Mesothelial cell of epicardium (in vitro differentiated cells): ENCODE results near the gene KRT3. TPM values are rescaled to one million over a fixed set of nuclear protein-coding genes. Genes with fewer than 3 reads are reported as not detected.

Experiments used
- DNase-seq, 2 experiments: peaks; one replicate each; pipeline ENCODE4 v3.0.0; 2021; ENCODE audit warnings: low spot score in 2 of 2; ENCODE audit not compliant: unreplicated experiment in 2 of 2
- H3K27ac Mint-ChIP-seq: 2 replicates; pipeline ENCODE4 v1.8.0; 2021; ENCODE audit warnings: mixed read lengths
- H3K27me3 Mint-ChIP-seq: 2 replicates; pipeline ENCODE4 v1.8.0; 2021; ENCODE audit warnings: low read depth, mixed read lengths
- H3K36me3 Mint-ChIP-seq: 2 replicates; pipeline ENCODE4 v1.8.0; 2021; ENCODE audit warnings: mixed read lengths
- H3K4me1 Mint-ChIP-seq: 2 replicates; pipeline ENCODE4 v1.8.0; 2021; ENCODE audit warnings: mixed read lengths
- H3K4me3 Mint-ChIP-seq: 2 replicates; pipeline ENCODE4 v1.8.0; 2021; ENCODE audit warnings: mild to moderate bottlenecking, moderate library complexity, mixed read lengths
- H3K9me3 Mint-ChIP-seq: 2 replicates; pipeline ENCODE4 v1.8.0; 2021; ENCODE audit warnings: mixed read lengths
- total RNA-seq: library from RNA; stranded (reverse); gene quantifications from 3 replicates; pipeline ENCODE4 v1.2.1, GENCODE V29; 2021
- TF ChIP-seq, protein P1 (sequence below): fragments of 200-600 bp; sonication (generic); IDR thresholded peaks from one replicate; pipeline ENCODE4 v1.5.0; 2021; ENCODE audit warnings: antibody characterized with exemption; ENCODE audit not compliant: unreplicated experiment

Gene KRT3
- total RNA-seq, 1 donor from 2014 or later, result 0.78 TPM

DNA sequence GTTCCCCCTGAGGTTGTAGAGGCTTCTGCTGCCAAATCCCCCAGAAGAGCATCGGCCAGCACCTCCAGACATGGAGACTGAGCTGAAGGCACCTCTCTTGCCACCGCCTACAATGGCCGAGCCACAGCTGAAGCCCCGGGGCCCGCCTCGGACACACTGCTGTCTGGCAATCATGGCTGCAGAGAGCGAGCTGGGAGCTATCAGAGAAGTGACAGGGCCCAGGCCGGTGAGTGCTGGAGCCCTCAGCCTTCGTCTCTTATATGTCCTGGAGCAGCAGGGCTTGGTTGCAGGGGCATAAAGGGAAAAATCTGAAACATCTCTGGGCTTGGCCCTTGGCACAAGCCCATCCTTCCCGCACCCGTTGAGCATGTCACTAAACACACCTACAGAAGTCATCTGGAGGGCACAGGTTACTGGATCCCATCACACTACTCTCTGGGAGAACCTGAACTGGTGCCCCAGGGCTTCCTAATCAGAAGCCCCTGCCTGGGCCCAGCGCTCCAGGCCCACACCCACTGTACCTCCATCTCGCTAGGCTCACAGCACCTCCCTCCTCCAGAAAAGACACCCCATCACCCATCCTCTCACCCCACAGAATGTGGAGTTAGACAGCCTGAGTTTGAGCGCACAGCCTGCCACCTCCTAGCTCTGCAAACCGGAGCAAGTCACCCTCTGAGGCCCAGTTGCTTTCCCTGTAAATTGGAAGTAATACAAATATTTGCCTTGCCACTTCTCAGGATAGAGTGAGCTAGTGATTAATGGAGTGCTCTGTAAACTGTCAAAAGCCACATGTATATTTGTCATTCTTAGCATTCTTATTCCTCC, 18.2 kb upstream of the KRT3 start, which contains the start of gene KRT4:
Gene KRT4 (minus strand): TSS at position 232 of the 825 bp plus-strand sequence. CDS start 58 bp downstream, at position 174.
- Mint-ChIP-seq H3K4me3 (no peak within 1 kb of the TSS), H3K36me3 (no peaks in the 10 kb centered on the region), H3K27me3 (peaks cover 8% of the 10 kb centered on the region), H3K27ac (peak within 1 kb of the TSS; percentile 64), H3K9me3 (no peaks in the 10 kb centered on the region), H3K4me1 (peaks cover 31% of the 10 kb centered on the region)
- DNase-seq, result no peak
- TF ChIP-seq, protein P1, sequence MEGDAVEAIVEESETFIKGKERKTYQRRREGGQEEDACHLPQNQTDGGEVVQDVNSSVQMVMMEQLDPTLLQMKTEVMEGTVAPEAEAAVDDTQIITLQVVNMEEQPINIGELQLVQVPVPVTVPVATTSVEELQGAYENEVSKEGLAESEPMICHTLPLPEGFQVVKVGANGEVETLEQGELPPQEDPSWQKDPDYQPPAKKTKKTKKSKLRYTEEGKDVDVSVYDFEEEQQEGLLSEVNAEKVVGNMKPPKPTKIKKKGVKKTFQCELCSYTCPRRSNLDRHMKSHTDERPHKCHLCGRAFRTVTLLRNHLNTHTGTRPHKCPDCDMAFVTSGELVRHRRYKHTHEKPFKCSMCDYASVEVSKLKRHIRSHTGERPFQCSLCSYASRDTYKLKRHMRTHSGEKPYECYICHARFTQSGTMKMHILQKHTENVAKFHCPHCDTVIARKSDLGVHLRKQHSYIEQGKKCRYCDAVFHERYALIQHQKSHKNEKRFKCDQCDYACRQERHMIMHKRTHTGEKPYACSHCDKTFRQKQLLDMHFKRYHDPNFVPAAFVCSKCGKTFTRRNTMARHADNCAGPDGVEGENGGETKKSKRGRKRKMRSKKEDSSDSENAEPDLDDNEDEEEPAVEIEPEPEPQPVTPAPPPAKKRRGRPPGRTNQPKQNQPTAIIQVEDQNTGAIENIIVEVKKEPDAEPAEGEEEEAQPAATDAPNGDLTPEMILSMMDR, result no peak

DNA sequence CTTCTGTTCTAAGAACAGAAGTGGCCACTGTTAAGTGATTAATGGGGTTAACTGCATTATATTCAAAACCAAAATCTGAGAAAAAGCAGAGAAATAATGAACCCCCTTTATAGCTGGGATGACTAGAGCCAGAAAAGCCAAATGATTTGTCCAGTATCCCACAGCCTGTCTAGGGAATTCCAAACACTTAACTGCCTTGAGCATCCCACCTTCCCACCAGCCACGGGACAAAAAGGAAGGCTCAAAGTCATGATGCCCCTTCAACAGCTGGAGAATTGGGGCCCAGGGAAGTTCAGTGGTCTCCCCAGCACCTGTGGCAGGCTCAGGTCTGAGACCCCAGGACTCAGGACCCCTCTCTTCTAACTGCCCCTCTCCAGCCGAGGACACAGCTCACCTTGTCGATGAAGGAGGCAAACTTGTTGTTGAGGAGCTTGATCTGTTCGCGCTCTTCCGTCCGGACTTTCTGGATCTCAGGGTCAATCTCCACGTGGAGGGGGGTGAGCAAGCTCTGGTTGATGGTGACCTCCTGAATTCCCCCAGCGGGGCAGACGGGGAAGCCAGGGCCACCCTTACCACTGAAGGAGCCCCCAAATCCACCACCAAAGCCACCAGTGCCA, 17.4 kb upstream of the KRT3 start:
- DNase-seq, result no peak
- Mint-ChIP-seq H3K27ac (no peak overlapping the region), H3K4me1 (peaks cover 23% of the 10 kb centered on the region), H3K36me3 (no peaks in the 10 kb centered on the region), H3K4me3 (no peak overlapping the region), H3K9me3 (no peaks in the 10 kb centered on the region), H3K27me3 (peaks cover 14% of the 10 kb centered on the region)
- TF ChIP-seq, protein P1, result no peak

DNA sequence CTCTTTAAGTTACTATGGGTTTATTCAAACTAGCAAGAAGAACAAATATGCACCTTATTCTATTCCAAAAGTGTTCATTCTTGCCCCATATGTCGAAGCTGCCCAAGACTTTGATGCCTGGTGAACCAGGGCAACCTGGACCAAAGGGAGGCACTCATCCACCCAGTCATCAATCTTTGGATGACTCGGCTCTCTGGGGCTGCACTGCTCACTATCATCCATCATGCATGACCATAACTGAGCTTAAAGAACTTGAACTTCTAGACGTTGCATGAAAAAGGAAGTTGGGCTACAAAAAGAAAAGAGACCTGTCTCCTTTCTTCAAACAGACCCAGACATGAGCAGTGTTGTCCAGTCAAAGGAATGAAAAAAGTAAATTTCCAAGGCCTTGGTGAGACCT, 16.8 kb upstream of the KRT3 start:
- no peak overlapping the region for H3K27ac Mint-ChIP-seq
- peaks cover 19% of the 10 kb centered on the region for H3K27me3 Mint-ChIP-seq
- TF ChIP-seq, protein P1, result no peak

DNA sequence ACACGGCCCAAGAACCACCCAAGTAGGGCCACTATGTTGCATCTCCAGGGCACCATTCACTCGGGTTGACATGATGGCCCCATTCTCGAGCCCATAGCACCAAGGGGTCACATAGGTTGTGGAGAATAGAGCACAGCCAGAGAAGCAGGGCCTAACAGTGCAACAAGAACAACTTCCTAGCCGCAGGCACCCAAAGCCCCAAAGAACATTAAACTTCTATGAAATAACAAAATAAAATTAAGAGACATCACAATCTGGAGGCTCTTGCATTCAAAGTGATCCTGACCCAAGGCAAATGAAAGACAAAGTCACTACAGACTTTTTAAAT, 16.1 kb upstream of the KRT3 start:
- H3K27me3 Mint-ChIP-seq, result peaks cover 24% of the 10 kb centered on the region

More for the DNA sequence above, 16.8 kb upstream of the KRT3 start:
- no peaks in the 10 kb centered on the region for H3K9me3 Mint-ChIP-seq
- peaks cover 23% of the 10 kb centered on the region for H3K4me1 Mint-ChIP-seq
- no peak overlapping the region for H3K4me3 Mint-ChIP-seq
- H3K36me3 Mint-ChIP-seq, result no peaks in the 10 kb centered on the region
- no peak for DNase-seq

DNA sequence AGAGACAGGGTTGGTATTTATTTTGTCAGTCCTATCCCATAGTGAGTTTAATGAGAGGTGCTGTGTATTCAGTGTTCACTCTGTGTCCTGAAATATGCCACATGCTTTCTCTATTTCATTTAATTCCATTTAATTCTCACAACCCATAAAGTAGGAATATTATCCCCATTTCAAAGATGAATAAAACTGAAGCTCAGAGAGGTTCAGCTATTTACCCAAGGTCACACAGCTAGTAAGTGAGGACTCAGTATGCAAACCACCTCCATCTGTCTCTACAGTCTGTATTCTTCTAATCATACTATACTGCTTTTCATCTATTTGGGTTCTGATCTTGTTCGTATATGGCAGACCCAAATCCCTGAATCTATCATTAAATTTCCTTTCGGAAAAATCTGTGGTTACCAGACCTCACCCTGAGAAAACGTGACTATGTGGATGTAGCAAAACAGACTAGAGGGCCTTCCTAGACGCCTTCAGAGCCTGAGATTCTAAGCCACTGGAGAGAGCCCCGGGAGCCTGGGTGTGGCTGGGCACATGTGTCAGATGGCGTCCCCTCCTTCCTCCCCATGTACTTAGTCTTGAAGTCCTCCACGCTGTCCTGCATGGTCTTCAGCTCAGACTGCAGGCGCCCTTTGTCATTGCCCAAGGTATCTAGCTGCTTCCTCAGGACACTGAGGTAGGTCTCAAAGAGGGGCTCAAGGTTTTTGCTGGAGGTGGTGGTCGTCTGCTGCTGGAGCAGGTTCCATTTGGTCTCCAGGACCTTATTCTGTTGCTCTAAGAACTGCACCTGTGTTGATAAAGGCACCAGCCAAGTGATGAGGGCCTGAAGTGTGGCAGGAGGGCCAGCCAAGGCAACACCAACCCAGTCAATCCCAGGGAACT, 15.5 kb upstream of the KRT3 start:
- Mint-ChIP-seq H3K4me3 (no peak overlapping the region), H3K9me3 (no peaks in the 10 kb centered on the region), H3K27ac (no peak overlapping the region), H3K27me3 (peaks cover 25% of the 10 kb centered on the region), H3K4me1 (peaks cover 23% of the 10 kb centered on the region), H3K36me3 (no peaks in the 10 kb centered on the region)
- no peak for DNase-seq
- TF ChIP-seq, protein P1, result no peak

More for the DNA sequence above, 16.1 kb upstream of the KRT3 start:
- no peak overlapping the region for H3K27ac Mint-ChIP-seq
- H3K9me3 Mint-ChIP-seq, result no peaks in the 10 kb centered on the region
- H3K4me1 Mint-ChIP-seq, result peaks cover 23% of the 10 kb centered on the region
- no peaks in the 10 kb centered on the region for H3K36me3 Mint-ChIP-seq
- DNase-seq, result no peak
- no peak overlapping the region for H3K4me3 Mint-ChIP-seq
- TF ChIP-seq, protein P1, result no peak
